NCI-H2227 (cell line): ENCODE results near the gene GPR18.

Experiments
- DNase-seq: peaks from one replicate; lab custom pipeline; 2025; ENCODE audit not compliant: unreplicated experiment; lab: John Stamatoyannopoulos, UW

GPR18 gene

GRCh38 chr13:99258210-99258860 is at the start of gene GPR18:
TSS of gene GPR18 (minus strand) at chr13:99258379. CDS start at chr13:99255872, 2,507 bp downstream.
- DNase-seq = no peak

GRCh38 chr13:99307648-99308339 is 49.6 kb upstream of the GPR18 start:
- no peak for DNase-seq

GRCh38 chr13:99307247-99307646 is 49.1 kb upstream of the GPR18 start, which contains the start of gene GPR183:
TSS of gene GPR183 (minus strand) at chr13:99307399. CDS start at chr13:99296145, 11,254 bp downstream.
- DNase-seq = no peak

GRCh38 chr13:99305566-99305965 is 47.4 kb upstream of the GPR18 start:
- no peak for DNase-seq

GRCh38 chr13:99305158-99305557 is 47.0 kb upstream of the GPR18 start:
- DNase-seq = no peak

- DNase-seq = no peak
Observed at GRCh38 chr13:99304541-99304940, 46.4 kb upstream of the GPR18 start.

- no peak for DNase-seq
Observed at GRCh38 chr13:99303863-99304521, 45.8 kb upstream of the GPR18 start.

GRCh38 chr13:99302637-99303505 is 44.7 kb upstream of the GPR18 start:
- no peak for DNase-seq

GRCh38 chr13:99301913-99302636 is 43.9 kb upstream of the GPR18 start:
- no peak for DNase-seq

GRCh38 chr13:99301056-99301838 is 43.1 kb upstream of the GPR18 start:
- no peak for DNase-seq

- DNase-seq = no peak
Observed at GRCh38 chr13:99299920-99300341, 41.8 kb upstream of the GPR18 start.

- DNase-seq = no peak
Observed at GRCh38 chr13:99299256-99299919, 41.2 kb upstream of the GPR18 start.

GRCh38 chr13:99298056-99298455 is 39.9 kb upstream of the GPR18 start:
- no peak for DNase-seq

- DNase-seq = no peak
Observed at GRCh38 chr13:99297331-99297730, 39.2 kb upstream of the GPR18 start.

- DNase-seq = no peak
Observed at GRCh38 chr13:99296398-99296797, 38.2 kb upstream of the GPR18 start.

GRCh38 chr13:99295488-99296252 is 37.5 kb upstream of the GPR18 start:
- no peak for DNase-seq

GRCh38 chr13:99294958-99295357 is 36.8 kb upstream of the GPR18 start:
- no peak for DNase-seq

GRCh38 chr13:99294198-99294597 is 36.0 kb upstream of the GPR18 start:
- no peak for DNase-seq
